ENCODE measurements around the gene USP40. TPM values are rescaled to one million over a fixed set of nuclear protein-coding genes. Genes with fewer than 3 reads are reported as not detected.

Gene USP40
- total and polyA plus RNA-seq, 2 of the 8 experiments (the other 6 are each of a cell fraction or from before 2014, with no cell fraction given), result 12.0 to 15.7 TPM

DNA sequence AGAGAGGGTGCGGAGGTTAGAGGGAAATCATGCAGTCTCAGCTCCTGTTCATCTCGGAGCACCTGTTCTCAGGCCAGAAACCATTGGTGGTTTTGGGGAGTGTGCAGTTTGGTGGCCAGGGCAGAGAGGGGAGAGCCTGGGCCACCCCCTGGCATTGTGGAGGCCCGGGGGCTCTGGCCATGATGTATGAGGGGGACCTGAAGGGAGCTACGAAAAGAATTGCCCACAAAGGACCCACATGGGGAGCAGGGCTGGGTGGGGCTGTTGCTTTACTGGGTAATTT, 124.6 kb downstream of the USP40 start:
- no peak overlapping the region for H2AK5ac ChIP-seq (ENCODE audit: low read depth, low read length)
- no peak overlapping the region for H3K14ac ChIP-seq (ENCODE audit: insufficient read length)
- ChIA-PET CTCF (ENCODE audit: partially characterized antibody) (interaction anchor here (1.6 to 7.7 kb wide), 6 partner anchors 17 to 69 kb away, joined by 5 to 77 read pairs (median 22); no protein-coding TSS in a partner anchor), POLR2A (ENCODE audit: partially characterized antibody) (no interaction called here)
- H3K18ac ChIP-seq (ENCODE audit: extremely low read depth, low read length), result no peak overlapping the region
- TF ChIP-seq SIN3A (conservative IDR thresholded peaks at IDR 0.05 in 1 of 2, IDR thresholded peaks at IDR 0.05 in 1 of 2; ENCODE audit: low read depth in 1 of 2, low read length in 2 of 2) (no peak), RBBP5 (IDR thresholded peaks at IDR 0.05; ENCODE audit: borderline replicate concordance, low read depth, low read length) (no peak), SUZ12 (IDR thresholded peaks at IDR 0.05; ENCODE audit: low read length) (no peak), CREB1 (IDR thresholded peaks at IDR 0.05) (no peak)
- TF ChIP-seq, protein P1, sequence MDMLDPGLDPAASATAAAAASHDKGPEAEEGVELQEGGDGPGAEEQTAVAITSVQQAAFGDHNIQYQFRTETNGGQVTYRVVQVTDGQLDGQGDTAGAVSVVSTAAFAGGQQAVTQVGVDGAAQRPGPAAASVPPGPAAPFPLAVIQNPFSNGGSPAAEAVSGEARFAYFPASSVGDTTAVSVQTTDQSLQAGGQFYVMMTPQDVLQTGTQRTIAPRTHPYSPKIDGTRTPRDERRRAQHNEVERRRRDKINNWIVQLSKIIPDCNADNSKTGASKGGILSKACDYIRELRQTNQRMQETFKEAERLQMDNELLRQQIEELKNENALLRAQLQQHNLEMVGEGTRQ (IDR thresholded peaks at IDR 0.05; ENCODE audit: low read length), result no peak
- no peak overlapping the region for H2BK12ac ChIP-seq (ENCODE audit: low read depth, low read length)
- H4K20me1 ChIP-seq (replicated peaks in 1 of 2; ENCODE audit: control insufficient read depth in 1 of 2, insufficient read depth in 2 of 2, low read length in 2 of 2), result peaks cover 3 to 9% of the 10 kb centered on the region in 2 experiments
- H3K79me1 ChIP-seq (ENCODE audit: low read depth, low read length), result no peaks in the 10 kb centered on the region
- H4K5ac ChIP-seq (ENCODE audit: insufficient read length, low read depth, low read length), result no peak overlapping the region
- no peak overlapping the region for H3K4me2 ChIP-seq (ENCODE audit: insufficient read depth in 1 of 2, low read depth in 2 of 2, low read length in 2 of 2)
- H4K91ac ChIP-seq (replicated peaks; ENCODE audit: insufficient read length, low read length), result no peak overlapping the region
- H3K27ac ChIP-seq (ENCODE audit: low read depth, low read length), result no peak overlapping the region
- no peak overlapping the region for H4K8ac ChIP-seq (ENCODE audit: extremely low read depth, insufficient read depth, low read length)
- no peaks in the 10 kb centered on the region; a peak in 1 of 8 replicates for H3K36me3 ChIP-seq (ENCODE audit: control insufficient read depth in 2 of 4, insufficient read depth in 4 of 4, low read length in 3 of 4)
- DNase-seq (ENCODE audit: low read depth in 1 of 2, low spot score in 2 of 2) (no peak), FAIRE-seq (no peak)
- H2BK120ac ChIP-seq (replicated peaks; ENCODE audit: low read depth, low read length), result no peak overlapping the region
- H2BK15ac ChIP-seq (ENCODE audit: low read length), result no peak overlapping the region
- no peaks in the 10 kb centered on the region for H3K9me3 ChIP-seq (ENCODE audit: insufficient read depth in 2 of 2, low read depth in 1 of 2, low read length in 1 of 2)
- H2BK20ac ChIP-seq (ENCODE audit: low read length), result no peak overlapping the region
- H3K23me2 ChIP-seq (ENCODE audit: low read depth, low read length), result no peaks in the 10 kb centered on the region
- no peak overlapping the region for H2AFZ ChIP-seq (ENCODE audit: low read length)
- H3K4ac ChIP-seq (replicated peaks; ENCODE audit: insufficient read length, low read depth, low read length), result no peak overlapping the region
- no peak overlapping the region for H2BK5ac ChIP-seq (ENCODE audit: low read depth, low read length)
- H3K27me3 ChIP-seq (replicated peaks in 1 of 4; ENCODE audit: control insufficient read depth in 3 of 4, extremely low read depth in 1 of 4, insufficient read depth in 3 of 4, low read length in 3 of 4), result no peaks in the 10 kb centered on the region
- no peaks in the 10 kb centered on the region for H3K79me2 ChIP-seq (ENCODE audit: control insufficient read depth in 1 of 2, insufficient read depth in 2 of 2, low read length in 2 of 2)
- H3K9ac ChIP-seq (replicated peaks in 1 of 4; ENCODE audit: extremely low read depth in 1 of 4, low read depth in 3 of 4, low read length in 3 of 4), result no peak overlapping the region
- no peaks in the 10 kb centered on the region for H3K4me1 ChIP-seq (replicated peaks in 1 of 4; ENCODE audit: control insufficient read depth in 3 of 4, insufficient read depth in 4 of 4, low read length in 3 of 4)
- WGBS, 2 experiments (ENCODE audit: extremely low coverage in 1 of 2, insufficient coverage in 1 of 2, insufficient read length in 1 of 2, insufficient replicate concordance in 2 of 2, low coverage in 1 of 2, low lambda C conversion rate in 2 of 2, missing lambda C conversion rate in 1 of 2), result 83% methylated on average over 4 of the region's 4 CpGs; no CpG with 5 or more reads in 1 of the 2 experiments
- no peak overlapping the region for H3K23ac ChIP-seq (ENCODE audit: insufficient read length)
- H3K4me3 ChIP-seq (ENCODE audit: extremely low read depth in 1 of 4, insufficient read depth in 2 of 4, low read depth in 3 of 4, low read length in 4 of 4), result no peak overlapping the region
- H3K56ac ChIP-seq (replicated peaks; ENCODE audit: insufficient read length, low read depth, low read length), result no peak overlapping the region
